ENCODE data around the gene TRAT1. TPM values are rescaled to one million over a fixed set of nuclear protein-coding genes. Genes with fewer than 3 reads are reported as not detected.
"Not testable (repeated sequence)": the region's sequence is repeated elsewhere in the genome, so short reads cannot be mapped to it uniquely, and the experiment has no call there.

The TRAT1 gene
- total and polyA plus RNA-seq, 5 donors: 0.18 to 0.31 (median 0.20) TPM; not detected in 2

GRCh38 chr3:108823803-108824202 is 1.2 kb downstream of the TRAT1 start:
- H3K27ac ChIP-seq (ENCODE audit: low read length); DNase-seq; H3K4me1 ChIP-seq (ENCODE audit: control insufficient read depth, insufficient read depth, low read length); ATAC-seq; intact Hi-C loops (cut with DNase I); H3K4me3 ChIP-seq (ENCODE audit: low read length); H3K27me3 ChIP-seq (ENCODE audit: control insufficient read depth, insufficient read depth); H3K9me3 ChIP-seq (ENCODE audit: control insufficient read depth, low read length): not testable (repeated sequence)
- 84% methylated on average over 10 of the region's 10 CpGs for WGBS

DNA sequence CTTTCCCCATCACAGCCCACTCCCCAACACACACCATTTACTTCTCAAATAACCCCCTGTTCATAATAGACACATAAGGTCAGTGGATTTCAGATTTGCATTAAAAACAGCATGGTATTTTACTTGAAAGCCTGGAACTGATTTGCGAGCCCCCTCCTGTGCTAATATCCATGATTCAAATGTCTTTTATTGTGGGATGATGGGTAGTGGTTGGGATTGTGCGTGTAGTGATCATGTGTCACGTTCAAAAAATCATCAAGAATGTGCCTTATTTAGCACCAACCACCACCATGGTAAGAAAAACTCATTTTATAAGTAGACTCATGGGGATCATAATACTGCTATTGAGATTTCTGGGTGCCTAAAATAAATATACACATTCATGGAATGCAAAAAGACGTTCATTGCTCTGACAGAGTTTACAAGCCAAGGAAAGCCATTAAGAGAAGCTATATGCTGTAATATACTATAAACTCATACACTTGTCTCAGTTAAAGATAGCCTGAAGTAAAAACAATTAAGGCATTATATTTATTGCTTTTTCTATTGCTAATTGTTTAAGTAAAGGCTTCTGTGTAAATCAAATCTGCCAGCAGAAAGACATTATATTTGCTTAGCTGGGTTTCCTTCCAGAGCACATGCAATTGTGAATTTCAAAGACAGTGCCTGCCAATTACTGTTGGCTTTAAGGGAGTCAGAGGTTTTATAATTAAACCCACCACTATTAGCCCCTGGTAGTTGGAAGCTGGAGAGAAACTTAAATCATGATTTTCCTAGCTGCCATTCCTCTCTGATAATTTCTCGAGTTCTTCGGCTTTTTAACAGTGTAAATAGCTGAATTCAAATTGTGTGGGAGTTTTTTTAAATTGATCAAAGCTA is 4.0 kb downstream of the TRAT1 start:
- no peaks in the 10 kb centered on the region for H3K27me3 ChIP-seq (ENCODE audit: control insufficient read depth, insufficient read depth)
- ATAC-seq (no peak), DNase-seq (no peak)
- 74% methylated on average over 6 of the region's 6 CpGs for WGBS
- no peak overlapping the region for H3K4me3 ChIP-seq (ENCODE audit: low read length)
- H3K27ac ChIP-seq (ENCODE audit: low read length): no peak overlapping the region
- intact Hi-C loops (cut with DNase I): no loop called here
- no peaks in the 10 kb centered on the region for H3K4me1 ChIP-seq (ENCODE audit: control insufficient read depth, insufficient read depth, low read length)
- no peaks in the 10 kb centered on the region for H3K9me3 ChIP-seq (ENCODE audit: control insufficient read depth, low read length)

DNA sequence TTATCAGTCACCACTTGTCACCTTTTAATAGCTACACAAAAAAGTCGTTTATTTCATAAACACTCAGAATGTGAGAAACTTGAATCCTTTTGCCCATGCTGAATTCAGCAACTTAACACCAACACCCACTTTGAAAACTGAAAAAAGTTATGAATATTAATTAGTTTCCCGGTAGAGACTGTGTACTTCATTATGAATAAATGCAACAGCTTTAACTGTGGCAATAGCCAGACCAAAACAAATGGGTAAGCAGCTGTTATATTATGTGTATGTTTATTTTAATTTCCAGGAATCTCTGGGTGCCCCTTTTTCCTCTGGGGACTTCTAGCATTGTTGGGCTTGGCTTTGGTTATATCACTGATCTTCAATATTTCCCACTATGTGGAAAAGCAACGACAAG is 7.8 kb downstream of the TRAT1 start:
- Histone ChIP-seq H3K9me3 (ENCODE audit: control insufficient read depth, low read length) (no peaks in the 10 kb centered on the region), H3K27ac (ENCODE audit: low read length) (no peak overlapping the region), H3K4me3 (ENCODE audit: low read length) (no peak overlapping the region), H3K27me3 (ENCODE audit: control insufficient read depth, insufficient read depth) (no peaks in the 10 kb centered on the region), H3K4me1 (ENCODE audit: control insufficient read depth, insufficient read depth, low read length) (no peaks in the 10 kb centered on the region)
- no peak for DNase-seq
- 60% methylated on average over 3 of the region's 3 CpGs for WGBS
- no peak for ATAC-seq
- intact Hi-C loops (cut with DNase I): no loop called here

- intact Hi-C loops (cut with DNase I): no loop called here
- 64% methylated on average over 4 of the region's 4 CpGs for WGBS
- ATAC-seq: no peak
- Histone ChIP-seq H3K4me1 (ENCODE audit: control insufficient read depth, insufficient read depth, low read length) (no peaks in the 10 kb centered on the region), H3K27ac (ENCODE audit: low read length) (no peak overlapping the region), H3K4me3 (ENCODE audit: low read length) (no peak overlapping the region), H3K9me3 (ENCODE audit: control insufficient read depth, low read length) (no peaks in the 10 kb centered on the region), H3K27me3 (ENCODE audit: control insufficient read depth, insufficient read depth) (no peaks in the 10 kb centered on the region)
- no peak for DNase-seq
Observed at GRCh38 chr3:108830991-108831614, 8.5 kb downstream of the TRAT1 start.

- no peak for DNase-seq
- no peak for ATAC-seq
- intact Hi-C loops (cut with DNase I): no loop called here
- no peaks in the 10 kb centered on the region for H3K27me3 ChIP-seq (ENCODE audit: control insufficient read depth, insufficient read depth)
- 62% methylated on average over 1 of the region's 1 CpG for WGBS
- H3K27ac ChIP-seq (ENCODE audit: low read length): no peak overlapping the region
- no peaks in the 10 kb centered on the region for H3K9me3 ChIP-seq (ENCODE audit: control insufficient read depth, low read length)
- no peak overlapping the region for H3K4me3 ChIP-seq (ENCODE audit: low read length)
- H3K4me1 ChIP-seq (ENCODE audit: control insufficient read depth, insufficient read depth, low read length): no peaks in the 10 kb centered on the region
Observed at GRCh38 chr3:108833611-108834010, 11.0 kb downstream of the TRAT1 start.

DNA sequence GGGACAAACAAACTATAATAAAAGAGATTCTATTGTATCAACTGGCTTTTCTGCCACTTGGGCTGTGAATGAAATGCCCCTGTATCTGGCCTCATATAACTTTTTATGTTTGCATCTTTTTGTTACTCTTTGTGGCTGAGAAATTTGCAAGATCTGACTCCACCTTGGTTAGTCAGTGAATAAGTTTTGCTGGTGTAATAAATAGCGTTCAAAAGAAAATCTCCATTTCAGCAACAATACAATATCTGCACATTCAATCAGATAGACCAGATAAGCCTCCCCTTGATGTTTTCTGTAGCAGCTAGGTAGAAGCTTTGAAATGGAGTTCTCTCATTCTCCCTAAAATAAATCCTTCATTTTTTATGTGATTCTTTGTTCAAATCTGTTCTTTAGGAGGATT is 12.0 kb downstream of the TRAT1 start:
- Histone ChIP-seq H3K4me3 (ENCODE audit: low read length) (no peak overlapping the region), H3K4me1 (ENCODE audit: control insufficient read depth, insufficient read depth, low read length) (no peaks in the 10 kb centered on the region), H3K9me3 (ENCODE audit: control insufficient read depth, low read length) (no peaks in the 10 kb centered on the region), H3K27ac (ENCODE audit: low read length) (no peak overlapping the region), H3K27me3 (ENCODE audit: control insufficient read depth, insufficient read depth) (no peaks in the 10 kb centered on the region)
- DNase-seq (no peak), ATAC-seq (no peak)
- WGBS: 90% methylated on average over 1 of the region's 1 CpG
- intact Hi-C loops (cut with DNase I): no loop called here

GRCh38 chr3:108835101-108835500 is 12.5 kb downstream of the TRAT1 start:
- 78% methylated on average over 2 of the region's 2 CpGs for WGBS
- H3K27ac ChIP-seq (ENCODE audit: low read length): no peak overlapping the region
- no peak overlapping the region for H3K4me3 ChIP-seq (ENCODE audit: low read length)

GRCh38 chr3:108838436-108838835 is 15.8 kb downstream of the TRAT1 start:
- intact Hi-C loops (cut with DNase I): no loop called here
- 60% methylated on average over 3 of the region's 3 CpGs for WGBS
- H3K9me3 ChIP-seq (ENCODE audit: control insufficient read depth, low read length): no peaks in the 10 kb centered on the region
- ATAC-seq (no peak), DNase-seq (no peak)
- no peaks in the 10 kb centered on the region for H3K27me3 ChIP-seq (ENCODE audit: control insufficient read depth, insufficient read depth)
- H3K4me3 ChIP-seq (ENCODE audit: low read length): no peak overlapping the region
- no peaks in the 10 kb centered on the region for H3K4me1 ChIP-seq (ENCODE audit: control insufficient read depth, insufficient read depth, low read length)
- H3K27ac ChIP-seq (ENCODE audit: low read length): no peak overlapping the region

More at GRCh38 chr3:108835101-108835500, 12.5 kb downstream of the TRAT1 start:
- no peaks in the 10 kb centered on the region for H3K27me3 ChIP-seq (ENCODE audit: control insufficient read depth, insufficient read depth)
- H3K4me1 ChIP-seq (ENCODE audit: control insufficient read depth, insufficient read depth, low read length): no peaks in the 10 kb centered on the region
- H3K9me3 ChIP-seq (ENCODE audit: control insufficient read depth, low read length): no peaks in the 10 kb centered on the region
- intact Hi-C loops (cut with DNase I): no loop called here
- ATAC-seq (no peak), DNase-seq (no peak)

DNA sequence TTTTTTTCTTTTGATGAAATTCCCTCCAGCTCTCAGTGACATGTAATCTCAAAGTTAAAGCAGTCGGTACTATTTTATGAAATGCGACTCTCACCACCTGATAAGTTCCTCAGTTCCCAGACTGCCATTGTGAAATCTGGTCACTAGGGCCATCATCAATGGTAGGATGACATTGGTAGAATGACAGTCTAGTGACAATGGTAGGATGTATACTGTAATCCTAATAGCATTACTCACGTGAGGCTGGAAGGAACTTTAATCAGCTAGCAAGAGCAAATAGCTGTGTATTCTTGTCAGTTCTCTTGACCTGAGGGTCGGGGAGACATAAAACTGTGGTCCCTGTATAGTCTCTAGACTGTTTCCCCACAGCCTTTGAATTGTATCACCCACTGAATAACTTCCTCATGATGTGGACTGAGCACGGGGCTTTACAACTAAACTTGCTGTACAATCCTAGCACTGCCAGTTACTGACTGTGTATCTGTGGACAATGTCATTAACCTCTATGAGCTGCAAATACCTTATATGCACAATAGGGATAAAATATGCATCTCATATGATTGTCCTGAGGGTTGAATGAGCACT is 23.2 kb downstream of the TRAT1 start:
- Histone ChIP-seq H3K27ac (ENCODE audit: low read length) (no peak overlapping the region), H3K9me3 (ENCODE audit: control insufficient read depth, low read length) (no peaks in the 10 kb centered on the region), H3K4me1 (ENCODE audit: control insufficient read depth, insufficient read depth, low read length) (no peaks in the 10 kb centered on the region), H3K4me3 (ENCODE audit: low read length) (no peak overlapping the region), H3K27me3 (ENCODE audit: control insufficient read depth, insufficient read depth) (no peaks in the 10 kb centered on the region)
- 63% methylated on average over 5 of the region's 5 CpGs for WGBS
- ATAC-seq (no peak), DNase-seq (no peak)
- intact Hi-C loops (cut with DNase I): no loop called here

GRCh38 chr3:108847187-108847586 is 24.6 kb downstream of the TRAT1 start:
- WGBS: 83% methylated on average over 2 of the region's 2 CpGs
- intact Hi-C loops (cut with DNase I): no loop called here
- Histone ChIP-seq H3K27me3 (ENCODE audit: control insufficient read depth, insufficient read depth) (no peaks in the 10 kb centered on the region), H3K9me3 (ENCODE audit: control insufficient read depth, low read length) (no peaks in the 10 kb centered on the region), H3K4me1 (ENCODE audit: control insufficient read depth, insufficient read depth, low read length) (no peaks in the 10 kb centered on the region), H3K27ac (ENCODE audit: low read length) (no peak overlapping the region), H3K4me3 (ENCODE audit: low read length) (no peak overlapping the region)
- DNase-seq (no peak), ATAC-seq (no peak)

DNA sequence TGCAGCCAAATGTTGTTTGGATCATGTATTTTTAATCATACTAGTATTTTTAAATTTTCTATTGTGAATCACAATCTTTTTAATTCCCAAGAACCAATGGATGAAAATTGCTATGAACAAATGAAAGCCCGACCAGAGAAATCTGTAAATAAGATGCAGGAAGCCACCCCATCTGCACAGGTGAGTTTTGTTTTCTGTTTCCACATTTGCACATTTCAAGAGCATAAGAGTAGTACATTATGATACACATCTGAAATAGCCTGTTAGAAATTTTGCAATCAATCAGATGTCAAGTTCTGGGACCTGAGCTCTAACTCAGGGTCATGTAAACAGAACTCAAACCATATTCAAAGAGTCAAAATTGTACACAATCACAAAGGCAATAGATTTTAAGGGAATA is 26.5 kb downstream of the TRAT1 start:
- no peaks in the 10 kb centered on the region for H3K4me1 ChIP-seq (ENCODE audit: control insufficient read depth, insufficient read depth, low read length)
- no peaks in the 10 kb centered on the region for H3K27me3 ChIP-seq (ENCODE audit: control insufficient read depth, insufficient read depth)
- WGBS: 87% methylated on average over 1 of the region's 1 CpG
- H3K27ac ChIP-seq (ENCODE audit: low read length): no peak overlapping the region
- no peaks in the 10 kb centered on the region for H3K9me3 ChIP-seq (ENCODE audit: control insufficient read depth, low read length)
- no peak for DNase-seq
- intact Hi-C loops (cut with DNase I): no loop called here
- no peak overlapping the region for H3K4me3 ChIP-seq (ENCODE audit: low read length)
- ATAC-seq: no peak
